HAP-1 (cell line): ENCODE data around the gene SAMD9L.
"Not testable (repeated sequence)": the region's sequence is repeated elsewhere in the genome, so short reads cannot be mapped to it uniquely, and the experiment has no call there.

Experiments used
- DNase-seq, 2 experiments: peaks; one replicate each; pipeline ENCODE4 v3.0.0-alpha.2; 2016 to 2020; ENCODE audit warnings: low spot score in 2 of 2
- H3K27me3 ChIP-seq: fragments of 250-450 bp; sonication (Bioruptor Pico); 2 replicates; pipeline ENCODE4 v1.5.1; 2020; ENCODE audit warnings: low read depth, mild to moderate bottlenecking, moderate library complexity
- H3K36me3 ChIP-seq: fragments of 250-450 bp; sonication (Bioruptor Pico); replicated peaks from 2 replicates; pipeline ENCODE4 v1.5.1; 2020; ENCODE audit warnings: mild to moderate bottlenecking
- H3K4me1 ChIP-seq: fragments of 250-450 bp; sonication (Bioruptor Pico); 2 replicates; pipeline ENCODE4 v1.5.1; 2020; ENCODE audit warnings: mild to moderate bottlenecking
- H3K4me3 ChIP-seq: fragments of 250-450 bp; sonication (Bioruptor Pico); 2 replicates; pipeline ENCODE4 v1.5.1; 2020; ENCODE audit warnings: mild to moderate bottlenecking, moderate library complexity
- H3K9me3 ChIP-seq: fragments of 250-450 bp; sonication (Bioruptor Pico); 2 replicates; pipeline ENCODE4 v1.5.1; 2020; ENCODE audit warnings: mild to moderate bottlenecking, moderate library complexity
- in situ Hi-C: fragments of 300-500 bp; cut with MboI; formaldehyde crosslinking; loops from 3 replicates; pipeline ENCODE4 v1.14.3; 2020; ENCODE audit warnings: low sequenced_read_pairs, inconsistent platforms, mixed read lengths

SAMD9L gene

GRCh38 chr7:93132216-93132615 is 16.0 kb downstream of the SAMD9L start:
- Histone ChIP-seq H3K9me3 (no peaks in the 10 kb centered on the region), H3K4me1 (no peaks in the 10 kb centered on the region), H3K4me3 (no peak overlapping the region), H3K36me3 (no peaks in the 10 kb centered on the region), H3K27me3 (peaks cover 12% of the 10 kb centered on the region)
- DNase-seq = no peak
- in situ Hi-C loops = no loop called here

GRCh38 chr7:93126954-93127353 is 21.2 kb downstream of the SAMD9L start:
- H3K36me3 ChIP-seq, H3K4me1 ChIP-seq, in situ Hi-C loops, H3K27me3 ChIP-seq, DNase-seq, H3K4me3 ChIP-seq, H3K9me3 ChIP-seq: not testable (repeated sequence)

- H3K27me3 ChIP-seq, in situ Hi-C loops, DNase-seq, H3K4me1 ChIP-seq, H3K36me3 ChIP-seq, H3K4me3 ChIP-seq, H3K9me3 ChIP-seq: not testable (repeated sequence)
These were observed 24.7 kb downstream of the SAMD9L start for GRCh38 chr7:93123532-93123931.

GRCh38 chr7:93120592-93121549 is 27.3 kb downstream of the SAMD9L start:
- in situ Hi-C loops = no loop called here

GRCh38 chr7:93119191-93119905 is 28.8 kb downstream of the SAMD9L start:
- no peak for DNase-seq
- in situ Hi-C loops = no loop called here
- Histone ChIP-seq H3K4me3 (no peak overlapping the region), H3K27me3 (no peaks in the 10 kb centered on the region), H3K36me3 (no peaks in the 10 kb centered on the region), H3K9me3 (no peaks in the 10 kb centered on the region), H3K4me1 (no peaks in the 10 kb centered on the region)

More at GRCh38 chr7:93120592-93121549, 27.3 kb downstream of the SAMD9L start:
- Histone ChIP-seq H3K9me3 (no peaks in the 10 kb centered on the region), H3K4me1 (no peaks in the 10 kb centered on the region), H3K4me3 (no peak overlapping the region), H3K27me3 (no peaks in the 10 kb centered on the region), H3K36me3 (no peaks in the 10 kb centered on the region)
- DNase-seq = no peak

- H3K4me3 ChIP-seq = peak within 1 kb of the TSS; percentile 18
- in situ Hi-C loops = no loop called here
These were observed 30.2 kb downstream of the SAMD9L start, which contains the start of gene SAMD9 for GRCh38 chr7:93117852-93118530. Gene SAMD9 (minus strand): TSS chr7:93117979. CDS start chr7:93106097, 11,882 bp downstream.

GRCh38 chr7:93117327-93117726 is 30.9 kb downstream of the SAMD9L start:
- in situ Hi-C loops = no loop called here
- no peaks in the 10 kb centered on the region for H3K4me1 ChIP-seq
- no peaks in the 10 kb centered on the region for H3K36me3 ChIP-seq
- no peak for DNase-seq
- H3K27me3 ChIP-seq = no peaks in the 10 kb centered on the region
- H3K4me3 ChIP-seq = no peak overlapping the region
- H3K9me3 ChIP-seq = no peaks in the 10 kb centered on the region

More at GRCh38 chr7:93117852-93118530, 30.2 kb downstream of the SAMD9L start, which contains the start of gene SAMD9:
- Histone ChIP-seq H3K36me3 (no peaks in the 10 kb centered on the region), H3K9me3 (no peaks in the 10 kb centered on the region), H3K27me3 (no peaks in the 10 kb centered on the region), H3K4me1 (no peaks in the 10 kb centered on the region)
- peak; percentile 4 to 23 for DNase-seq

GRCh38 chr7:93115796-93116195 is 32.4 kb downstream of the SAMD9L start:
- Histone ChIP-seq H3K9me3 (no peaks in the 10 kb centered on the region), H3K36me3 (no peaks in the 10 kb centered on the region), H3K4me3 (no peak overlapping the region), H3K4me1 (no peaks in the 10 kb centered on the region), H3K27me3 (no peaks in the 10 kb centered on the region)
- in situ Hi-C loops = no loop called here
- DNase-seq = no peak

- no peaks in the 10 kb centered on the region for H3K9me3 ChIP-seq
- H3K4me1 ChIP-seq = no peaks in the 10 kb centered on the region
- no peaks in the 10 kb centered on the region for H3K36me3 ChIP-seq
- H3K4me3 ChIP-seq = no peak overlapping the region
- in situ Hi-C loops = no loop called here
- H3K27me3 ChIP-seq = no peaks in the 10 kb centered on the region
- DNase-seq = no peak
These were observed 40.2 kb downstream of the SAMD9L start for GRCh38 chr7:93108003-93108402.

GRCh38 chr7:93097388-93097787 is 50.8 kb downstream of the SAMD9L start:
- Histone ChIP-seq H3K36me3 (no peaks in the 10 kb centered on the region), H3K9me3 (no peaks in the 10 kb centered on the region), H3K4me1 (no peaks in the 10 kb centered on the region), H3K27me3 (peaks cover 7% of the 10 kb centered on the region; the same call in 1 of the 2 replicates), H3K4me3 (no peak overlapping the region)
- DNase-seq = no peak
- in situ Hi-C loops = no loop called here

- Histone ChIP-seq H3K4me1 (no peaks in the 10 kb centered on the region), H3K9me3 (no peaks in the 10 kb centered on the region), H3K27me3 (0 out of 2 replicates have a peak, but pooled peaks cover 4% of the 10 kb centered on the region), H3K36me3 (no peaks in the 10 kb centered on the region), H3K4me3 (no peak overlapping the region)
- in situ Hi-C loops = no loop called here
- DNase-seq = no peak
These were observed 55.3 kb downstream of the SAMD9L start for GRCh38 chr7:93092757-93093370.
